Gastrocnemius medialis (tissue), 4 donors: ENCODE results near the gene EXOC6.

Experiments used
- CTCF ChIP-seq, 5 experiments: fragments of 450-650 bp in 3 of 5; fragments of 200-600 bp in 2 of 5; sonication (generic) in 2 of 5; IDR thresholded peaks in 4 of 5; conservative IDR thresholded peaks in 1 of 5; 1 replicate in 4 of 5; 2 replicates in 1 of 5; pipeline ENCODE4 v1.5.1; 2016 to 2019; ENCODE audit warnings: antibody characterized with exemption in 5 of 5, mild to moderate bottlenecking in 3 of 5, moderate library complexity in 3 of 5
- POLR2A ChIP-seq, 2 donors: fragments of 450-650 bp; IDR thresholded peaks; one replicate each; pipeline ENCODE4 v1.6.1; 2017; ENCODE audit warnings: antibody characterized with exemption in 2 of 2, mild to moderate bottlenecking in 2 of 2, moderate library complexity in 2 of 2

GRCh38 chr10:93080350-93081046 is 232.2 kb downstream of the EXOC6 start:
- TF ChIP-seq CTCF (IDR thresholded peaks at IDR 0.05 in 4 of 5, conservative IDR thresholded peaks at IDR 0.05 in 1 of 5) = peak; percentile 27 to 72 (median 51)
- no peak for TF ChIP-seq POLR2A (IDR thresholded peaks at IDR 0.05)
